BLaER1 treated with 17β-estradiol and CSF1 and Interleukin-3, amounts not matched to agents 10 nM and 100 nM (cell line): ENCODE results near the gene CDK15.

Experiments used
- H3K27ac ChIP-seq, 11 experiments: shearing (Covaris generic); formaldehyde crosslinking; 2 replicates each; pipeline ENCODE4 v1.8.1; 2022
- H3K27me3 ChIP-seq, 11 experiments: shearing (Covaris generic); formaldehyde crosslinking; 2 replicates each; pipeline ENCODE4 v1.8.1; 2022
- H3K36me3 ChIP-seq, 11 experiments: shearing (Covaris generic); formaldehyde crosslinking; 2 replicates each; pipeline ENCODE4 v1.8.1; 2022
- H3K4me1 ChIP-seq, 10 experiments: shearing (Covaris generic); formaldehyde crosslinking; 2 replicates each; pipeline ENCODE4 v1.8.1; 2022
- H3K4me2 ChIP-seq, 11 experiments: shearing (Covaris generic); formaldehyde crosslinking; 2 replicates each; pipeline ENCODE4 v1.8.1; 2022
- H3K4me3 ChIP-seq, 10 experiments: shearing (Covaris generic); formaldehyde crosslinking; 2 replicates each; pipeline ENCODE4 v1.8.1; 2022
- H3K9ac ChIP-seq, 11 experiments: shearing (Covaris generic); formaldehyde crosslinking; 2 replicates each; pipeline ENCODE4 v1.8.1; 2022
- H3K9me3 ChIP-seq, 11 experiments: shearing (Covaris generic); formaldehyde crosslinking; replicated peaks in 1 of 11; 2 replicates each; pipeline ENCODE4 v1.8.1; 2022
- H4K20me1 ChIP-seq, 11 experiments: shearing (Covaris generic); formaldehyde crosslinking; 2 replicates each; pipeline ENCODE4 v1.8.1; 2022
- Cebpa-rat ChIP-seq, 11 experiments: shearing (Covaris generic); IDR thresholded peaks; 2 replicates each; pipeline ENCODE4 v1.8.1; 2022

CDK15 gene

GRCh38 chr2:201862843-201863242 lies 56.5 kb downstream of the CDK15 start:
- H4K20me1 ChIP-seq: no peaks in the 10 kb centered on the region; a peak in 1 of 22 replicates
- peaks cover 9 to 17% (median 12%) of the 10 kb centered on the region in 10 experiments for H3K4me1 ChIP-seq
- peaks cover 0 to 22% (median 0%) of the 10 kb centered on the region in 11 experiments; a peak in 7 of 22 replicates for H3K27me3 ChIP-seq
- H3K9me3 ChIP-seq: no peaks in the 10 kb centered on the region
- H3K4me2 ChIP-seq: no peak overlapping the region
- no peak overlapping the region for H3K27ac ChIP-seq
- no peaks in the 10 kb centered on the region for H3K36me3 ChIP-seq
- no peak overlapping the region for H3K4me3 ChIP-seq
- TF ChIP-seq Cebpa-rat (IDR thresholded peaks at IDR 0.05): no peak
- H3K9ac ChIP-seq: no peak overlapping the region

- no peaks in the 10 kb centered on the region for H3K4me1 ChIP-seq
- H3K9ac ChIP-seq: no peak overlapping the region
- TF ChIP-seq Cebpa-rat (IDR thresholded peaks at IDR 0.05): no peak
- no peak overlapping the region for H3K4me2 ChIP-seq
- H3K4me3 ChIP-seq: no peak overlapping the region
- H3K36me3 ChIP-seq: no peaks in the 10 kb centered on the region
- no peaks in the 10 kb centered on the region for H3K9me3 ChIP-seq
- H3K27me3 ChIP-seq: no peaks in the 10 kb centered on the region
- no peak overlapping the region for H3K27ac ChIP-seq
- no peaks in the 10 kb centered on the region for H4K20me1 ChIP-seq
These were observed 60.5 kb downstream of the CDK15 start for GRCh38 chr2:201866643-201867473.

GRCh38 chr2:201871471-201871870 lies 65.1 kb downstream of the CDK15 start:
- H4K20me1 ChIP-seq: no peaks in the 10 kb centered on the region
- no peak for TF ChIP-seq Cebpa-rat (IDR thresholded peaks at IDR 0.05)
- H3K36me3 ChIP-seq: no peaks in the 10 kb centered on the region
- no peak overlapping the region for H3K27ac ChIP-seq
- no peaks in the 10 kb centered on the region for H3K27me3 ChIP-seq
- no peak overlapping the region for H3K4me2 ChIP-seq
- no peaks in the 10 kb centered on the region for H3K9me3 ChIP-seq
- H3K9ac ChIP-seq: no peak overlapping the region
- H3K4me3 ChIP-seq: no peak overlapping the region
- peaks cover 0 to 3% (median 0%) of the 10 kb centered on the region in 10 experiments; a peak in 1 of 20 replicates for H3K4me1 ChIP-seq

- peaks cover 0 to 4% (median 0%) of the 10 kb centered on the region in 10 experiments; a peak in 1 of 20 replicates for H3K4me1 ChIP-seq
- H3K4me2 ChIP-seq: no peak overlapping the region
- no peak overlapping the region for H3K4me3 ChIP-seq
- H3K9me3 ChIP-seq: no peaks in the 10 kb centered on the region
- no peak overlapping the region for H3K9ac ChIP-seq
- H3K36me3 ChIP-seq: no peaks in the 10 kb centered on the region
- TF ChIP-seq Cebpa-rat (IDR thresholded peaks at IDR 0.05): no peak
- no peaks in the 10 kb centered on the region for H3K27me3 ChIP-seq
- no peak overlapping the region for H3K27ac ChIP-seq
- H4K20me1 ChIP-seq: no peaks in the 10 kb centered on the region
These were observed 66.3 kb downstream of the CDK15 start for GRCh38 chr2:201872591-201872990.

- Histone ChIP-seq H4K20me1 (peaks cover 0 to 30% (median 12%) of the 10 kb centered on the region in 11 experiments; a peak in 9 of 22 replicates), H3K27me3 (peaks cover 0 to 25% (median 8%) of the 10 kb centered on the region in 11 experiments; a peak in 12 of 22 replicates), H3K9me3 (no peaks in the 10 kb centered on the region), H3K27ac (peak overlapping the region in 1 of 11 experiments; percentile 63; a peak in 2 of 22 replicates), H3K4me2 (peak overlapping the region; percentile 84 to 96 (median 89)), H3K9ac (peak overlapping the region in 2 of 11 experiments; percentile 12 to 56; a peak in 1 of 22 replicates), H3K4me3 (no peak overlapping the region), H3K4me1 (peaks cover 44 to 54% (median 47%) of the 10 kb centered on the region in 10 experiments), H3K36me3 (no peaks in the 10 kb centered on the region)
- TF ChIP-seq Cebpa-rat (IDR thresholded peaks at IDR 0.05): no peak
These were observed 73.7 kb downstream of the CDK15 start for GRCh38 chr2:201879996-201880395.

- Histone ChIP-seq H3K4me3 (0 out of 20 replicates have a peak overlapping the region, but pooled peaks of 2 of the 10 experiments have one; percentile 19 to 21), H3K27ac (peak overlapping the region in 4 of 11 experiments; percentile 8 to 63 (median 38); a peak in 4 of 22 replicates), H3K4me1 (peaks cover 44 to 54% (median 47%) of the 10 kb centered on the region in 10 experiments), H3K9me3 (no peaks in the 10 kb centered on the region), H3K27me3 (peaks cover 0 to 25% (median 8%) of the 10 kb centered on the region in 11 experiments; a peak in 12 of 22 replicates), H4K20me1 (peaks cover 0 to 30% (median 12%) of the 10 kb centered on the region in 11 experiments; a peak in 9 of 22 replicates), H3K9ac (peak overlapping the region in 4 of 11 experiments; percentile 12 to 56 (median 38); a peak in 5 of 22 replicates), H3K36me3 (no peaks in the 10 kb centered on the region), H3K4me2 (peak overlapping the region; percentile 84 to 96 (median 89))
- no peak for TF ChIP-seq Cebpa-rat (IDR thresholded peaks at IDR 0.05)
These were observed 74.2 kb downstream of the CDK15 start for GRCh38 chr2:201880579-201880978.

- H3K36me3 ChIP-seq: no peaks in the 10 kb centered on the region
- H3K4me2 ChIP-seq: peak overlapping the region; percentile 84 to 96 (median 89)
- peaks cover 0 to 30% (median 12%) of the 10 kb centered on the region in 11 experiments; a peak in 9 of 22 replicates for H4K20me1 ChIP-seq
- H3K27ac ChIP-seq: peak overlapping the region in 4 of 11 experiments; percentile 8 to 63 (median 38); a peak in 4 of 22 replicates
- no peak for TF ChIP-seq Cebpa-rat (IDR thresholded peaks at IDR 0.05)
- no peaks in the 10 kb centered on the region for H3K9me3 ChIP-seq
- H3K9ac ChIP-seq: peak overlapping the region in 4 of 11 experiments; percentile 12 to 56 (median 38); a peak in 4 of 22 replicates
- peaks cover 44 to 54% (median 47%) of the 10 kb centered on the region in 10 experiments for H3K4me1 ChIP-seq
- H3K4me3 ChIP-seq: peak overlapping the region in 2 of 10 experiments; percentile 19 to 48; a peak in 2 of 20 replicates
- H3K27me3 ChIP-seq: peaks cover 0 to 25% (median 8%) of the 10 kb centered on the region in 11 experiments; a peak in 12 of 22 replicates
These were observed 74.8 kb downstream of the CDK15 start for GRCh38 chr2:201880993-201881611.

- Histone ChIP-seq H4K20me1 (peaks cover 0 to 30% (median 12%) of the 10 kb centered on the region in 11 experiments; a peak in 9 of 22 replicates), H3K27ac (no peak overlapping the region; a peak in 1 of 22 replicates), H3K9ac (peak overlapping the region in 2 of 11 experiments; percentile 31 to 56; a peak in 2 of 22 replicates), H3K4me3 (peak overlapping the region in 7 of 10 experiments; percentile 3 to 48 (median 23); a peak in 6 of 20 replicates), H3K36me3 (no peaks in the 10 kb centered on the region), H3K4me2 (peak overlapping the region; percentile 84 to 96 (median 89)), H3K4me1 (peaks cover 44 to 50% (median 47%) of the 10 kb centered on the region in 10 experiments), H3K9me3 (no peaks in the 10 kb centered on the region), H3K27me3 (peaks cover 0 to 25% (median 8%) of the 10 kb centered on the region in 11 experiments; a peak in 12 of 22 replicates)
- no peak for TF ChIP-seq Cebpa-rat (IDR thresholded peaks at IDR 0.05)
These were observed 75.4 kb downstream of the CDK15 start for GRCh38 chr2:201881741-201882140.
